OCI-LY1 (cell line): ENCODE results near the gene PIAS1.

Source experiments
- H2AFZ ChIP-seq: fragments of 200-600 bp; sonication (generic), shearing (Covaris generic); 2 replicates; pipeline ENCODE4 v1.6.0; 2014; ENCODE audit warnings: antibody characterized with exemption, mild to moderate bottlenecking, low read length
- H3F3A ChIP-seq: fragments of 200-600 bp; sonication (generic), shearing (Covaris generic); 2 replicates; pipeline ENCODE4 v1.6.0; 2014; ENCODE audit warnings: mild to moderate bottlenecking, antibody characterized with exemption, low read length, moderate library complexity; ENCODE audit not compliant: insufficient read depth
- H3K27ac ChIP-seq: fragments of 200-600 bp; sonication (generic); 2 replicates; pipeline ENCODE4 v1.5.1; 2014; ENCODE audit warnings: low read length, mixed run types, mild to moderate bottlenecking, low read depth; ENCODE audit not compliant: poor library complexity, severe bottlenecking
- H3K27me3 ChIP-seq: fragments of 200-600 bp; sonication (generic); 2 replicates; pipeline ENCODE4 v1.6.0; 2014; ENCODE audit warnings: antibody characterized with exemption, mild to moderate bottlenecking, low read length, moderate library complexity; ENCODE audit not compliant: insufficient read depth
- H3K36me3 ChIP-seq: fragments of 200-600 bp; sonication (generic); 2 replicates; pipeline ENCODE4 v1.6.1; 2014; ENCODE audit warnings: mild to moderate bottlenecking, antibody characterized with exemption, low read length, moderate library complexity, mixed read lengths; ENCODE audit not compliant: insufficient read depth
- H3K4me1 ChIP-seq: fragments of 200-600 bp; sonication (generic); 2 replicates; pipeline ENCODE4 v1.5.1; 2014; ENCODE audit warnings: mild to moderate bottlenecking, low read length, moderate library complexity; ENCODE audit not compliant: insufficient read depth, severe bottlenecking
- H3K4me2 ChIP-seq: fragments of 200-600 bp; sonication (generic), shearing (Covaris generic); 2 replicates; pipeline ENCODE4 v1.6.1; 2014; ENCODE audit warnings: low read length
- H3K4me3 ChIP-seq: fragments of 200-600 bp; sonication (generic); 2 replicates; pipeline ENCODE4 v1.5.1; 2014; ENCODE audit warnings: low read length, low read depth, mild to moderate bottlenecking, mixed read lengths; ENCODE audit not compliant: poor library complexity, severe bottlenecking
- H3K79me2 ChIP-seq: fragments of 200-600 bp; shearing (Covaris generic); 2 replicates; pipeline ENCODE4 v1.6.1; 2016; ENCODE audit warnings: mixed run types, low read length, mixed read lengths; ENCODE audit not compliant: insufficient read depth
- H3K9ac ChIP-seq: fragments of 200-600 bp; sonication (generic), shearing (Covaris generic); 2 replicates; pipeline ENCODE4 v1.6.1; 2014; ENCODE audit warnings: mild to moderate bottlenecking, low read length, mixed read lengths
- H3K9me2 ChIP-seq: fragments of 200-600 bp; sonication (generic), shearing (Covaris generic); 2 replicates; pipeline ENCODE4 v1.6.1; 2014; ENCODE audit warnings: low read depth, mild to moderate bottlenecking, low read length, mixed read lengths
- H3K9me3 ChIP-seq: fragments of 200-600 bp; shearing (Covaris generic); 2 replicates; pipeline ENCODE4 v1.6.1; 2014; ENCODE audit warnings: low read length, mixed read lengths
- H4K20me1 ChIP-seq: fragments of 200-600 bp; sonication (generic), shearing (Covaris generic); 2 replicates; pipeline ENCODE4 v1.6.0; 2016; ENCODE audit warnings: mild to moderate bottlenecking, low read length; ENCODE audit not compliant: insufficient read depth
- CTCF ChIP-seq: fragments of 200-600 bp; sonication (generic), shearing (Covaris generic); IDR thresholded peaks from 2 replicates; pipeline ENCODE4 v1.5.1; 2017; ENCODE audit warnings: mild to moderate bottlenecking, antibody characterized with exemption, low read length, moderate library complexity, mixed read lengths
- EZH2 ChIP-seq: fragments of 200-600 bp; sonication (generic), shearing (Covaris generic); IDR thresholded peaks from 2 replicates; pipeline ENCODE4 v1.8.0; 2017; ENCODE audit warnings: borderline replicate concordance, mixed run types, mild to moderate bottlenecking, antibody characterized with exemption, low read length, moderate library complexity, mixed read lengths

The PIAS1 gene

GRCh38 chr15:68020685-68021084, 33.4 kb upstream of the PIAS1 start:
- H3K27me3 ChIP-seq: no peaks in the 10 kb centered on the region
- H2AFZ ChIP-seq: no peak overlapping the region
- no peaks in the 10 kb centered on the region for H3K79me2 ChIP-seq
- no peak overlapping the region for H3K9ac ChIP-seq
- no peak overlapping the region for H3K27ac ChIP-seq
- no peak for TF ChIP-seq CTCF
- no peak for TF ChIP-seq EZH2
- H3K36me3 ChIP-seq: no peaks in the 10 kb centered on the region
- H3K9me2 ChIP-seq: no peaks in the 10 kb centered on the region
- H3K4me2 ChIP-seq: no peak overlapping the region
- no peaks in the 10 kb centered on the region for H4K20me1 ChIP-seq
- H3K4me1 ChIP-seq: no peaks in the 10 kb centered on the region
- no peak overlapping the region for H3K4me3 ChIP-seq
- no peaks in the 10 kb centered on the region for H3F3A ChIP-seq
- H3K9me3 ChIP-seq: no peaks in the 10 kb centered on the region

- no peak overlapping the region for H3K27ac ChIP-seq
- H3F3A ChIP-seq: no peaks in the 10 kb centered on the region
- TF ChIP-seq EZH2: no peak
- no peak for TF ChIP-seq CTCF
Observed at GRCh38 chr15:68022061-68022460, 32.1 kb upstream of the PIAS1 start.

GRCh38 chr15:68023307-68024101, 30.6 kb upstream of the PIAS1 start:
- TF ChIP-seq EZH2: no peak
- no peak for TF ChIP-seq CTCF
- Histone ChIP-seq H2AFZ (no peak overlapping the region), H3K79me2 (no peaks in the 10 kb centered on the region), H3K4me1 (peaks cover 12% of the 10 kb centered on the region), H3K4me3 (no peak overlapping the region), H3K27me3 (no peaks in the 10 kb centered on the region), H3K9ac (no peak overlapping the region), H3K4me2 (no peak overlapping the region), H3K36me3 (no peaks in the 10 kb centered on the region), H3K27ac (no peak overlapping the region), H3K9me2 (no peaks in the 10 kb centered on the region), H3F3A (no peaks in the 10 kb centered on the region), H3K9me3 (no peaks in the 10 kb centered on the region), H4K20me1 (no peaks in the 10 kb centered on the region)

More at GRCh38 chr15:68022061-68022460, 32.1 kb upstream of the PIAS1 start:
- Histone ChIP-seq H3K27me3 (no peaks in the 10 kb centered on the region), H3K4me1 (peaks cover 2% of the 10 kb centered on the region), H2AFZ (no peak overlapping the region), H3K9ac (no peak overlapping the region), H3K4me2 (no peak overlapping the region), H3K79me2 (no peaks in the 10 kb centered on the region), H3K9me3 (no peaks in the 10 kb centered on the region), H3K36me3 (no peaks in the 10 kb centered on the region), H4K20me1 (no peaks in the 10 kb centered on the region), H3K9me2 (no peaks in the 10 kb centered on the region), H3K4me3 (no peak overlapping the region)
